Stimulated activated naive CD8-positive, alpha-beta T cell treated with anti-CD3 and anti-CD28 coated beads, Interleukin-15, amount 100 ng/mL, for 72 hours (primary cell): ENCODE measurements around the gene FRZB.

Source experiments
- ATAC-seq: fragments of 150-1000 bp; cut with Tn5 transposase; 2 replicates; pipeline ENCODE4 v1.10.0; 2021; ENCODE audit warnings: mild to moderate bottlenecking, moderate library complexity
- DNase-seq, 2 donors: peaks; one replicate each; pipeline ENCODE4 v3.0.0; 2021 to 2022
- H3K27ac Mint-ChIP-seq, 2 donors: one replicate each; pipeline ENCODE4 v1.8.0; 2022; ENCODE audit warnings: mild to moderate bottlenecking in 2 of 2, mixed read lengths in 2 of 2, moderate library complexity in 2 of 2
- H3K27me3 Mint-ChIP-seq: one replicate; pipeline ENCODE4 v1.8.0; 2022; ENCODE audit warnings: mixed read lengths
- H3K4me1 Mint-ChIP-seq: one replicate; pipeline ENCODE4 v1.8.0; 2022; ENCODE audit warnings: mild to moderate bottlenecking, mixed read lengths
- H3K4me3 Mint-ChIP-seq, 2 donors: one replicate each; pipeline ENCODE4 v1.8.0; 2022; ENCODE audit warnings: mild to moderate bottlenecking in 2 of 2, mixed read lengths in 2 of 2, moderate library complexity in 1 of 2
- H3K9me3 Mint-ChIP-seq, 2 donors: one replicate each; pipeline ENCODE4 v1.8.0; 2022; ENCODE audit warnings: mixed read lengths in 2 of 2

The FRZB gene

GRCh38 chr2:182866461-182867406 is at the start of gene FRZB:
FRZB (minus strand) TSS chr2:182866637; CDS start chr2:182866552, 85 bp downstream.
- peak within 1 kb of the TSS; percentile 76 to 84 for H3K4me3 Mint-ChIP-seq
- ATAC-seq: peak; percentile 63
- H3K4me1 Mint-ChIP-seq: peaks cover 22% of the 10 kb centered on the region
- H3K27me3 Mint-ChIP-seq: peaks cover 75% of the 10 kb centered on the region
- peak within 1 kb of the TSS in 1 of 2 donors; percentile 31 for H3K27ac Mint-ChIP-seq
- DNase-seq: peak; percentile 10 to 17
- no peaks in the 10 kb centered on the region for H3K9me3 Mint-ChIP-seq

GRCh38 chr2:182915369-182916326 is 49.2 kb upstream of the FRZB start:
- Mint-ChIP-seq H3K27ac (no peak overlapping the region), H3K9me3 (no peaks in the 10 kb centered on the region), H3K4me3 (no peak overlapping the region), H3K27me3 (peaks cover 19% of the 10 kb centered on the region), H3K4me1 (no peaks in the 10 kb centered on the region)
- DNase-seq (no peak), ATAC-seq (no peak)

GRCh38 chr2:182914852-182915251 is 48.4 kb upstream of the FRZB start:
- Mint-ChIP-seq H3K4me3 (no peak overlapping the region), H3K4me1 (no peaks in the 10 kb centered on the region), H3K27me3 (peaks cover 19% of the 10 kb centered on the region), H3K27ac (no peak overlapping the region), H3K9me3 (no peaks in the 10 kb centered on the region)
- ATAC-seq: no peak
- DNase-seq: no peak

- ATAC-seq: no peak
- Mint-ChIP-seq H3K4me3 (no peak overlapping the region), H3K27me3 (peaks cover 19% of the 10 kb centered on the region), H3K27ac (no peak overlapping the region), H3K9me3 (no peaks in the 10 kb centered on the region), H3K4me1 (no peaks in the 10 kb centered on the region)
- no peak for DNase-seq
These were observed 46.6 kb upstream of the FRZB start for GRCh38 chr2:182913064-182913463.

- peaks cover 19% of the 10 kb centered on the region for H3K27me3 Mint-ChIP-seq
- H3K27ac Mint-ChIP-seq: no peak overlapping the region
- no peak overlapping the region for H3K4me3 Mint-ChIP-seq
- H3K4me1 Mint-ChIP-seq: no peaks in the 10 kb centered on the region
- DNase-seq (no peak), ATAC-seq (no peak)
- H3K9me3 Mint-ChIP-seq: no peaks in the 10 kb centered on the region
These were observed 46.1 kb upstream of the FRZB start for GRCh38 chr2:182912518-182912915.

- DNase-seq (no peak), ATAC-seq (no peak)
- Mint-ChIP-seq H3K9me3 (no peaks in the 10 kb centered on the region), H3K4me3 (no peak overlapping the region), H3K27me3 (peaks cover 19% of the 10 kb centered on the region), H3K27ac (no peak overlapping the region), H3K4me1 (no peaks in the 10 kb centered on the region)
These were observed 45.5 kb upstream of the FRZB start for GRCh38 chr2:182911813-182912517.

GRCh38 chr2:182910965-182911364 is 44.5 kb upstream of the FRZB start:
- Mint-ChIP-seq H3K9me3 (no peaks in the 10 kb centered on the region), H3K27ac (no peak overlapping the region), H3K4me1 (no peaks in the 10 kb centered on the region), H3K4me3 (no peak overlapping the region), H3K27me3 (peaks cover 19% of the 10 kb centered on the region)
- ATAC-seq (no peak), DNase-seq (no peak)

GRCh38 chr2:182907081-182907830 is 40.8 kb upstream of the FRZB start:
- DNase-seq: no peak
- Mint-ChIP-seq H3K27ac (no peak overlapping the region), H3K27me3 (peaks cover under 1% of the 10 kb centered on the region), H3K4me3 (no peak overlapping the region), H3K9me3 (no peaks in the 10 kb centered on the region), H3K4me1 (no peaks in the 10 kb centered on the region)
- ATAC-seq: no peak

GRCh38 chr2:182906454-182906853 is 40.0 kb upstream of the FRZB start:
- ATAC-seq (no peak), DNase-seq (no peak)
- Mint-ChIP-seq H3K4me1 (no peaks in the 10 kb centered on the region), H3K4me3 (no peak overlapping the region), H3K27me3 (no peaks in the 10 kb centered on the region), H3K9me3 (no peaks in the 10 kb centered on the region), H3K27ac (no peak overlapping the region)

- no peaks in the 10 kb centered on the region for H3K27me3 Mint-ChIP-seq
These were observed 38.4 kb upstream of the FRZB start for GRCh38 chr2:182904844-182905243.

GRCh38 chr2:182903566-182903965 is 37.1 kb upstream of the FRZB start:
- ATAC-seq: no peak
- no peak for DNase-seq
- Mint-ChIP-seq H3K4me1 (no peaks in the 10 kb centered on the region), H3K27me3 (no peaks in the 10 kb centered on the region), H3K27ac (no peak overlapping the region), H3K4me3 (no peak overlapping the region), H3K9me3 (no peaks in the 10 kb centered on the region)

More at GRCh38 chr2:182904844-182905243, 38.4 kb upstream of the FRZB start:
- DNase-seq (no peak), ATAC-seq (no peak)
- Mint-ChIP-seq H3K9me3 (no peaks in the 10 kb centered on the region), H3K4me3 (no peak overlapping the region), H3K27ac (no peak overlapping the region), H3K4me1 (no peaks in the 10 kb centered on the region)

GRCh38 chr2:182901748-182902147 is 35.3 kb upstream of the FRZB start:
- Mint-ChIP-seq H3K27ac (no peak overlapping the region), H3K27me3 (peaks cover 10% of the 10 kb centered on the region), H3K4me3 (no peak overlapping the region), H3K9me3 (no peaks in the 10 kb centered on the region), H3K4me1 (no peaks in the 10 kb centered on the region)
- DNase-seq (no peak), ATAC-seq (no peak)

- Mint-ChIP-seq H3K4me3 (no peak overlapping the region), H3K27me3 (peaks cover 16% of the 10 kb centered on the region), H3K27ac (no peak overlapping the region), H3K4me1 (no peaks in the 10 kb centered on the region), H3K9me3 (no peaks in the 10 kb centered on the region)
- ATAC-seq: no peak
- no peak for DNase-seq
These were observed 32.3 kb upstream of the FRZB start for GRCh38 chr2:182898718-182899117.

GRCh38 chr2:182897137-182897536 is 30.7 kb upstream of the FRZB start:
- H3K4me1 Mint-ChIP-seq: no peaks in the 10 kb centered on the region
- H3K27ac Mint-ChIP-seq: no peak overlapping the region
- H3K4me3 Mint-ChIP-seq: no peak overlapping the region
- no peaks in the 10 kb centered on the region for H3K9me3 Mint-ChIP-seq
- peaks cover 16% of the 10 kb centered on the region for H3K27me3 Mint-ChIP-seq
- ATAC-seq: no peak
- DNase-seq: no peak

- DNase-seq: no peak
- H3K27ac Mint-ChIP-seq: no peak overlapping the region
- no peaks in the 10 kb centered on the region for H3K4me1 Mint-ChIP-seq
- peaks cover 16% of the 10 kb centered on the region for H3K27me3 Mint-ChIP-seq
- no peaks in the 10 kb centered on the region for H3K9me3 Mint-ChIP-seq
- no peak for ATAC-seq
- no peak overlapping the region for H3K4me3 Mint-ChIP-seq
These were observed 29.4 kb upstream of the FRZB start for GRCh38 chr2:182895798-182896197.
